GM10266 (cell line): ENCODE measurements around the gene PRRT1B.

Experiments used
- DNase-seq: peaks from one replicate; pipeline ENCODE4 v3.0.0; 2012; ENCODE audit errors: extremely low spot score
- TF ChIP-seq, protein P1 (sequence below): IDR thresholded peaks from 2 replicates; pipeline ENCODE4 v1.5.1; 2012; ENCODE audit warnings: mild to moderate bottlenecking, low read depth; ENCODE audit not compliant: control insufficient read depth, insufficient read depth; ENCODE audit errors: missing control alignments

The PRRT1B gene

GRCh38 chr9:131528886-131529505 lies 16.3 kb upstream of the PRRT1B start:
- TF ChIP-seq, protein P1, sequence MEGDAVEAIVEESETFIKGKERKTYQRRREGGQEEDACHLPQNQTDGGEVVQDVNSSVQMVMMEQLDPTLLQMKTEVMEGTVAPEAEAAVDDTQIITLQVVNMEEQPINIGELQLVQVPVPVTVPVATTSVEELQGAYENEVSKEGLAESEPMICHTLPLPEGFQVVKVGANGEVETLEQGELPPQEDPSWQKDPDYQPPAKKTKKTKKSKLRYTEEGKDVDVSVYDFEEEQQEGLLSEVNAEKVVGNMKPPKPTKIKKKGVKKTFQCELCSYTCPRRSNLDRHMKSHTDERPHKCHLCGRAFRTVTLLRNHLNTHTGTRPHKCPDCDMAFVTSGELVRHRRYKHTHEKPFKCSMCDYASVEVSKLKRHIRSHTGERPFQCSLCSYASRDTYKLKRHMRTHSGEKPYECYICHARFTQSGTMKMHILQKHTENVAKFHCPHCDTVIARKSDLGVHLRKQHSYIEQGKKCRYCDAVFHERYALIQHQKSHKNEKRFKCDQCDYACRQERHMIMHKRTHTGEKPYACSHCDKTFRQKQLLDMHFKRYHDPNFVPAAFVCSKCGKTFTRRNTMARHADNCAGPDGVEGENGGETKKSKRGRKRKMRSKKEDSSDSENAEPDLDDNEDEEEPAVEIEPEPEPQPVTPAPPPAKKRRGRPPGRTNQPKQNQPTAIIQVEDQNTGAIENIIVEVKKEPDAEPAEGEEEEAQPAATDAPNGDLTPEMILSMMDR: no peak
- peak; percentile 9 for DNase-seq

DNA sequence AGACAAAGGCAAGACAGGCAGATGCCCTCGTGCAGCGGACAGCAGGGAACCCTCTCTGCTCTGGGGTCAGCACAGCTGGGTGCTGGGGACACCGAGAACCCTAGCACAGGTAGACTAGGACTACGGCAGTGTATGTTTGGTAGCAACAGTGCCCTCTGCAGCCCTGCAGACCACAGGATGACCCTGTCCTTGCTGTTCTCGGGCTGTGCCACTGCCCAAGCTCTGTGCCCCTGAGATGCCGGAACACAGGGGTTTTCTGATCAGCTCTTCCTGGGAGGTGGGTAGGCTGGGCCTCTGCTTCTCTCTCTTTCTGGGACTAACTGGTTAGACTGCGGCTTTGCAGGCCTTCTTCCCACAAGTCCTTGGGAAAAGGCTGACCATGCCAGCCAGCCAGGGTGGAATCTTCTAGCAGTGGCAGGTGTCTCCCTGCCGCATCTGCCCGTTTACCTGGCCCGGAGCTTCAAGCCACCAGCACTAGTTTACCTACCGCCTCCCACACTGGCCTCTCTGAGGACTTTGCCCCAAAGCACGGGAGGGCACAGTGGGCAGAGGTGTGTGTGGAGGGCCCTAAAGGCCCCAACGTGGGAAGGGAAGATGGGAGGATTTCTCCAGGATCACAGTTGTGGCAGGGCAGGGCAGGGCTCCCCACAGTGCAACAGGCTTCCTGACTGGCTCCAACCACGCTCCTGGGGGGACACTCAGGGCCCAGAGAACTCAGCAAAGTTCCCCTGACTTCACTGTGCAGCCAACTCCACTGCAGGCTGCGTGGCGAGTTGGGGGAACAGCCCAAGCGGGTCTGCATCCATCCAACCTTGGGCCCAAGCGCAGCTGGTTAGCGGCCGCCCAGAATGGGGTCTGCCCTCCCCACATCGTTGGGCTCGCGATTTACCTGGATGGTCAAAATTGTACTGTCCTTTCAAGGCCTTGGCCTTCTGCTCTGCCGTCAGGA lies 15.5 kb upstream of the PRRT1B start:
- TF ChIP-seq, protein P1: no peak

GRCh38 chr9:131530546-131530919 lies 14.8 kb upstream of the PRRT1B start:
- peak; percentile 69 for DNase-seq

More for the DNA sequence above, 15.5 kb upstream of the PRRT1B start:
- DNase-seq: peak; percentile 28

DNA sequence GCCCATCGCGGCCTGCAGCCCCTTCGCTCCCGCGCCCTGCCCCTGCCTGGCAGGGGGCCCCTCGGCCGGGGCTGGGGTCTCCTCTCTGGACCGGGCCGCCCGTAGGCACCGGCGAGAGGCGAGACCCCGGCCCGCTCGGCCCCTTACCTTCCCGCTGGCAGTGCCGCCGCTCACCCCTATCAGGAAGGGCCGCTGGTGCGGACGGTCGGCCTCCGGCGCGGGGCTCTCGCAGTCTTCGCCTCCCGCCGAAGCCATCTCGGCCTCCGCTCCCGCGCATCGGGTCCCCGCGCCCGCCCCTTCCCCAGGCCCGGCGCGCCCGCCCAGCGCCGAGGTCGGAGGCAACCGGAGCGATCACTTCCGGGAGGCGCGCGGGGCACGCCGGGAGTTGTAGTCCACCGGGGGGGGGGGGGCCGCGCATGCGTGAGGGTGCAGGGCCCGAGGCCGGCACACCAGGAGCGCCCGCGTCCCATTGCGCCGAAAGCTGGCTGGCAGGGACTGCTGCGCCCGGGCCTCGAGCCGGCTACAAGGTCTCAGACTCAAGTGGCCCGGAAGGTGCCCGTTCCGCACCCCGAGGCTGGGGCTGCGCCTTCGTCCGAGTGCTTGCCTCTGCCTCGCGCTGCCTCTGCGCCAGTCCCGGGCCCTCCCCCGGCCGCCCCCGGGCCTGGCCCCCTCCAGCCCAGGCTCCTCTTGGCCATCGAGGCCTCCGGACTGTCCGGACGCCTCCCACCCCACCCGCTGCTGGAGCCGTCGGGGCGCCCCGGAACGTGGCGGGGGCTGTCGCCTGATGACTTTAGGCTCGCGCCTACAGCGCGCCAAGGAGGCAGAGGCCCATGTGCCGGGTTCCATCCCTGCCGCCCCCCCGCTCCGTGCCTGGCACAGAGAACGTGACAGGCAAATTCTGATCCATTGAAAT lies 14.1 kb upstream of the PRRT1B start, which contains the start of gene UCK1:
TSS of gene UCK1 (minus strand) at position 344 of the 913 bp plus-strand sequence. CDS start at position 255, 89 bp downstream.
- peak; percentile 100 for DNase-seq
- TF ChIP-seq, protein P1: no peak

More at GRCh38 chr9:131530546-131530919, 14.8 kb upstream of the PRRT1B start:
- TF ChIP-seq, protein P1: no peak

DNA sequence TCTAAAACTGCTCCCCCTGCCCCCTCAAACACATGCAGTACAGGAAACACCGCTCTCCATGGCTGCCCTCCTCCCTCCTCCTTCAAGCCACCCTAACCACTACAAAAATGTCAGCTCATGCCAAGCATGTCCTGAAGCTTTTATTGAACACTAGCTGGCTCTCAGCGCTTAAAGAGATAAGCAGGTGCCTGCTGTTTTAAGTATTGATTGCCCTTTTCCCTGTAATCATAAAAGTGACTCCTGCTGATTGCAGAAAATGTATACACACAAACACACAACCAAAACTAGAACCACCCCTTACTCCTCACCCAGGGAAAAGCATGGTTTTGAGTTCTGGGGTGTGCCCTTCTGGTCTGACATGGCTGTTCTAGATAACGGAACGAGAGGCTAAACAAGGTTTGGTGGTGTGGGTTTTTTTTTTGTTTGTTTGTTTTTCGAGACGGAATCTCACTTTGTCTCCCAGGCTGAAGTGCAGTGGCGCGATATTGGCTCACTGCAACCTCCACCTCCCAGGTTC lies 10.5 kb upstream of the PRRT1B start:
- DNase-seq: no peak
- TF ChIP-seq, protein P1: no peak

GRCh38 chr9:131537946-131538345 lies 7.4 kb upstream of the PRRT1B start:
- TF ChIP-seq, protein P1: no peak
- DNase-seq: no peak
